Measurements from ENCODE around the gene EPHA4.
A peak's percentile ranks its signal among the peaks of the same experiment; 100 is the strongest.

EPHA4 gene

DNA sequence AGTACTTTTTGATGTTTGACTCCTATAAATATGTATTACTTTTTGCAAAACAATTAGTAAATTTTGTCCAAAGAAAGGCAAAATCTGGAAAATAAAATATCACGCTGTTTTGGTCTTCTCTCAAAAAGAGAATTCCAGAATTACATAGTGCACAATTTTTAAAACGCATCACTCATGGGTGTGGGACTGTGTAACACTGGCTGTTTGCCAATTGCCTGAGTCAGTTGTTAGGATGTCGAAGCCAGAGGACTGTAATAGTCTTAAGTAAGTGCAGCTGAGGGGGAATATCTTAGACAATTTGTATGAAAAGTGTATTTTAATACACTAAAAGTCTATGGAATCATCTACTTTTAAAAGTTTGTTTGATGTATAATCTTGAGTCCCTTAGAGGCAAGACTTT lies 24.1 kb upstream of the EPHA4 start:
- TF ChIP-seq, protein P1, sequence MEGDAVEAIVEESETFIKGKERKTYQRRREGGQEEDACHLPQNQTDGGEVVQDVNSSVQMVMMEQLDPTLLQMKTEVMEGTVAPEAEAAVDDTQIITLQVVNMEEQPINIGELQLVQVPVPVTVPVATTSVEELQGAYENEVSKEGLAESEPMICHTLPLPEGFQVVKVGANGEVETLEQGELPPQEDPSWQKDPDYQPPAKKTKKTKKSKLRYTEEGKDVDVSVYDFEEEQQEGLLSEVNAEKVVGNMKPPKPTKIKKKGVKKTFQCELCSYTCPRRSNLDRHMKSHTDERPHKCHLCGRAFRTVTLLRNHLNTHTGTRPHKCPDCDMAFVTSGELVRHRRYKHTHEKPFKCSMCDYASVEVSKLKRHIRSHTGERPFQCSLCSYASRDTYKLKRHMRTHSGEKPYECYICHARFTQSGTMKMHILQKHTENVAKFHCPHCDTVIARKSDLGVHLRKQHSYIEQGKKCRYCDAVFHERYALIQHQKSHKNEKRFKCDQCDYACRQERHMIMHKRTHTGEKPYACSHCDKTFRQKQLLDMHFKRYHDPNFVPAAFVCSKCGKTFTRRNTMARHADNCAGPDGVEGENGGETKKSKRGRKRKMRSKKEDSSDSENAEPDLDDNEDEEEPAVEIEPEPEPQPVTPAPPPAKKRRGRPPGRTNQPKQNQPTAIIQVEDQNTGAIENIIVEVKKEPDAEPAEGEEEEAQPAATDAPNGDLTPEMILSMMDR (conservative IDR thresholded peaks at IDR 0.05) = no peak
- no peak overlapping the region for H3K27ac ChIP-seq

DNA sequence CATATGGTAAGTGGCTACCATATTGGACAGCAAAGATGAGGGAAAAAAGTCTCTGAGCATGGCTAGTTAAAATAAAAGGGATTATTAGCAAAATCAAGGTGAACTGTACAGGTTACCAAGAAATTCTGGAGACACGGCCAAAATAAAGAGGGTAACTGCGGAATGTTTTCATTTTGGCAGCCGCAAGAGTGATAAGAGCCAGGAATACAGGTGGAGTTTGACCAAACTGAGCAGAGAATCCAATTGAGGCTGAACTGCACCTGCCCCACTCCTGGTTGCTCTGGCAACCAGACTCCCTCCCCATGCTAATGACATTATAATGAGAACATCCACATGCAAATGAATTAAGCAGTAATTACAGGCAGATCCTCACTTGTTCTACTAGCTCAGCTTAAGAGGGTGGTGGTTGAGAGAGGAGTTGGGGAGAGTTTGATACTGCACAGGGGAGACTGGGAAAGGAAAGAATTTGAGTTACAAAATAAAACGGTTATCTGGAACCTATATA lies 18.8 kb upstream of the EPHA4 start:
- TF ChIP-seq, protein P1 (conservative IDR thresholded peaks at IDR 0.05) = no peak

DNA sequence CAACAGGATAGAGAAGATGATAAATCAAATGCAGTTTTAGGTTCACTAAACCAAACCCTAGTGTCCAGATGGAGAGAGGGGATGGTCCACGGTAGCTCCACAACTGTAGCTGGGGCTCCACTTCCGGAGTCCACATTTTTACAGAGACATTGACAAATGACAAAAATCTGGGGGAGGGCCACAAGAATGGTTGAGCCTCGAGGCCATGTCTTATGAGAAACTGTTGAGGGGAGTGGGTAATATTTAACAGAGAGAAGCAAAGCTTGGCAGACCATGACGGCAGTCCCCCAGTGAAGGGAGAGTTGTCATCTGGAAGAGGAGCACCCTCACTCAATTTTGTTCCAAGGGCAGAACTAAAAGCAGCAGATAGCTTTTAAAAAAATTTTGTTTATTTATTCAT lies 17.6 kb upstream of the EPHA4 start:
- TF ChIP-seq, protein P1 (conservative IDR thresholded peaks at IDR 0.05) = no peak
- no peak overlapping the region for H3K27ac ChIP-seq

More for the DNA sequence above, 18.8 kb upstream of the EPHA4 start:
- H3K27ac ChIP-seq = no peak overlapping the region

DNA sequence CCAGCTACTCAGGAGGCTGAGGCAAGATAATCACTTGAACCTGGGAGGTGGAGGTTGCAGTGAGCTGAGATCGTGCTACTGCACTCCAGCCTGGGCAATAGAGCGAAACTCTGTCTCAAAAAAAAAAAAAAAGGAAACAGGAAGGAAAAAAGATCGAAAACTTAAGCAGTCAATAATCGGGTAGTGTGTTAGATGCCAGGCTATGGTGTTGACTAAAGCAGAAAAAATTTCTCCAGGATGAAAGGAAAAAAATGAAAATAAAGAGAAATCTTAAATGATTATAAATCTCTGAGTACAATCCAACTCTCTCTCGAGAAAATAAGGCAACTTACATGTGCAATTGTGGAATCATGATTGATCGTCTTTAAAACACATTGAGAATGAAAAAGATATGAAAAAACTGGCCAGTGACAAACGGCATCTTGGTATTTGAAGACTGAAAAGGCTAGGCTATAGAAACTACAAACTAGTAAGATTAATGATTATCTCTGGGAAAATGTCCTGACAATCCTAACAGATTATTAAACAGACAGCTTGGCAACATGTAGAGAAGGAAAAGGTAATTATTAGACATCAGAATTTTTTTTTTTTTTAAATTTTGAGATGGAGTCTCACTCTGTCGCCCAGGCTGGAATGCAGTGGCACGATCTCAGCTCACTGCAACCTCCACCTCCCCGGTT lies 16.3 kb upstream of the EPHA4 start:
- TF ChIP-seq, protein P1 (conservative IDR thresholded peaks at IDR 0.05) = no peak
- no peak overlapping the region for H3K27ac ChIP-seq

DNA sequence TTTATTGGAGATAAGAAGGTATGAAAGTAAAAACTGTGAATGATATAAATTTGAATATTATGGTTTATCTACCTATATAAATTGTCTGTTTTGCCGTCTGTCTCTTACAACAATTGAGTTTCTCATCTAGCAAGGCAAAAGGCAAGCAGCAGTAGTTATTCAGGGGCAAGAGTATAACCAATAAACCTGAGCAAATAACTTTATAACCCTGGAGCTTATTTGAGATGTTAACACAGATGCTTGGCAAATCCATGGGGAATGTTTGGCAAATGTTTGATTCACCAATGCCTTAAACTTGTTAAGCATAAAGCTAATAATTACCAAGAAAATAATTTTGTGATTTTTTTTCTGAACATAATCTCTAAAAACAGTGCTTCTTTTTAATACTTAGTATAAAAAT lies 9.9 kb upstream of the EPHA4 start:
- peak overlapping the region; percentile 64 for H3K27ac ChIP-seq
- TF ChIP-seq, protein P1 (conservative IDR thresholded peaks at IDR 0.05) = no peak

DNA sequence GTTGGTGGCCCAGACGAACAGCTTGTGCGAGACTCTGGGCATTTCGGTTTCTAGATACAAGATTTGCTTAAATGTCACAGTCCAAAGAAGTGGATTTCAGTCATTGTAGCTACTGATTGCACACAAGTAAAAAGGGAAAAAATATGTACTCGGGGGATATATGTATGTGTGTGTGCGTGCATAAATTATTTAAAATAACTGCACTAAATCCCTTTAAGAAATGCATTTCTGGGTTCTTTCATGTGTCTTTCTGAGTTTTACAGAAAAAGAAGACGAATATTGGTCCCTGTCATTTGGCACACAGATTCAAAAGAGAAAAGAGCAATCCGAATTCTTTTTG lies 2.1 kb upstream of the EPHA4 start:
- peak overlapping the region; percentile 84; the same call in 1 of the 2 replicates for H3K27ac ChIP-seq
- TF ChIP-seq, protein P1 (conservative IDR thresholded peaks at IDR 0.05) = no peak

DNA sequence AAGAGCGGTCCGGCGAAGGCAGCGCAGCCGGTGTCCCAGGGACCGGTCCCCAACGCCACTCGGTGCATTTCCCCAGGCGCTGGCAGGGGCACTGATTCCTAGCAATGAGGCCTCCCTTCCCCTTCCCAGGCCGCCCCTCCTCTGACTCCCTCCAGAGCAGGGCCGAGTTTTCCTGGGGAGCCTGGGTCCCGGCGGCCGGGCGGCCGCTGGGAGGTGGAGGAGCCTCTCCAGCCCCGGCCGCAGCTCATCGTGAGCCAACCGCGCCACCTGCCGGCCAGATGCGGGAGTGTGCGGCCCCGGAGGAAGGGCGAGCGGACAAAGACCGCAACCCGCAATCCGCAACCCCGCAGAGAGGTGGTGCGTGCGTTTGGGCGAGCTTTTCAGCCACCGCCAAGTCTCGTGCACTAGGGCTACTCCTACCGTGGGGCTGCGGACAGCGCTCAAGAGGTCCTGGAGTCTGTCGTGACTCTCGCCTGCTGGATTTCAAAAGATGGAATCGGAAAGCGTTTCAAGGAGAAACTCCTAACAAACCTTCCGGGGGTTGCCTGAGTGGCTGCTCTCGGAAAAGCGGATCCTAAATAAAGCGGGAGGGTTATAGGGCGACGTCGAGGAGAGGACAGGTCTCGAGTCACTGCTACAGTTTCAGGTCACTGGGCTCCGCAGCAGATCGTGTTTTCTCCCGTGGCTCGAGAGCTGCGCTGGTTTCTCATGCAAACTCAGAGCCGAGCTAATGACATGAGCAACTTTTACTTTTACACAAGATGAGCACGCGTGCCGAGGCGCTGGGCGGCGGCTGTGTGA lies 1.5 kb upstream of the EPHA4 start:
- TF ChIP-seq, protein P1 (conservative IDR thresholded peaks at IDR 0.05) = peak; percentile 94
- H3K27ac ChIP-seq = peak overlapping the region; percentile 84
